GM12878 (cell line): ENCODE measurements around the gene PPAN. TPM values are rescaled to one million over a fixed set of nuclear protein-coding genes. Genes with fewer than 3 reads are reported as not detected.

Source experiments
- ATAC-seq: fragments of 200-7000 bp; cut with Tn5 transposase; 3 replicates; pipeline ENCODE4 v1.9.1; 2020; ENCODE audit warnings: mild to moderate bottlenecking, moderate library complexity
- BruUV-seq: library from RNA; stranded (reverse); fragments of 400-500 nt; replicated peaks from 2 replicates; lab custom pipeline; 2021; lab: Mats Ljungman, UMichigan
- CTCF ChIA-PET: fragments of 300-600 bp; sonication (Branson Sonifier 250); formaldehyde crosslinking; extraction: SDS; loops from one replicate; lab custom pipeline; 2021; ENCODE audit warnings: inconsistent platforms; lab: Yijun Ruan, JAX
- POLR2A ChIA-PET: fragments of 350-600 bp; formaldehyde crosslinking; extraction: SDS; loops from one replicate; lab custom pipeline; 2021; ENCODE audit warnings: inconsistent platforms; lab: Charles Lee
- RAD21 ChIA-PET: fragments of 300-600 bp; sonication (Branson Sonifier 250); formaldehyde crosslinking; loops from one replicate; lab custom pipeline; 2023; ENCODE audit warnings: antibody characterized with exemption; ENCODE audit not compliant: unreplicated experiment; lab: Charles Lee
- SMC1A ChIA-PET: fragments of 300-600 bp; sonication (Branson Sonifier 250); formaldehyde crosslinking; loops from one replicate; lab custom pipeline; 2023; ENCODE audit not compliant: unreplicated experiment, uncharacterized antibody; lab: Charles Lee
- DNase-seq: peaks from one replicate; pipeline ENCODE4 v3.0.0-alpha.2; 2011; ENCODE audit warnings: low read depth, low spot score
- FAIRE-seq: peaks from 3 replicates; lab custom pipeline; 2011; peaks lifted over from hg19 to GRCh38; lab: Jason Lieb, UNC
- H2AFZ ChIP-seq: 2 replicates; pipeline ENCODE4 v1.6.0; 2011; ENCODE audit warnings: low read depth, low read length, control low read depth; ENCODE audit not compliant: control insufficient read depth
- H3K27ac ChIP-seq: 2 replicates; pipeline ENCODE4 v1.5.1; 2011; ENCODE audit warnings: control low read depth; ENCODE audit not compliant: control insufficient read depth, insufficient read depth
- H3K27me3 ChIP-seq, 2 experiments: replicated peaks in 1 of 2; 2 replicates each; pipeline versions ENCODE4 v1.6.0 to v1.6.1; 2011; ENCODE audit warnings: low read length in 1 of 2; ENCODE audit not compliant: control insufficient read depth in 2 of 2, insufficient read depth in 2 of 2
- H3K36me3 ChIP-seq, 2 experiments: 2 replicates each; pipeline ENCODE4 v1.5.1; 2011; ENCODE audit warnings: low read length in 1 of 2; ENCODE audit not compliant: control insufficient read depth in 2 of 2, insufficient read depth in 2 of 2
- H3K4me1 ChIP-seq: 2 replicates; pipeline ENCODE4 v1.6.1; 2011; ENCODE audit warnings: mild to moderate bottlenecking, low read length, moderate library complexity, mixed read lengths; ENCODE audit not compliant: control insufficient read depth, insufficient read depth
- H3K4me2 ChIP-seq: 2 replicates; pipeline ENCODE4 v1.6.0; 2011; ENCODE audit warnings: control low read depth; ENCODE audit not compliant: control insufficient read depth, insufficient read depth
- H3K4me3 ChIP-seq: fragments of 200-600 bp; sonication (generic); 2 replicates; pipeline ENCODE4 v1.5.1; 2016
- H3K79me2 ChIP-seq: 2 replicates; pipeline ENCODE4 v1.6.0; 2011; ENCODE audit warnings: low read length; ENCODE audit not compliant: control insufficient read depth, insufficient read depth
- H3K9ac ChIP-seq: 2 replicates; pipeline ENCODE4 v1.8.0; 2011; ENCODE audit warnings: low read length, control low read depth, mixed read lengths; ENCODE audit not compliant: control insufficient read depth, insufficient read depth
- H3K9me3 ChIP-seq: replicated peaks from 3 replicates; pipeline ENCODE4 v1.5.1; 2011; ENCODE audit warnings: mild to moderate bottlenecking, low read length; ENCODE audit not compliant: control insufficient read depth, insufficient read depth
- H4K20me1 ChIP-seq: 2 replicates; pipeline ENCODE4 v1.6.0; 2011; ENCODE audit not compliant: control insufficient read depth, insufficient read depth
- ATF3 ChIP-seq: IDR thresholded peaks from 2 replicates; pipeline ENCODE4 v1.6.1; 2011; ENCODE audit warnings: low read depth, mild to moderate bottlenecking, low read length, moderate library complexity, borderline replicate concordance; ENCODE audit errors: extremely low read depth
- BMI1 ChIP-seq: fragments of 450-650 bp; IDR thresholded peaks from 2 replicates; pipeline ENCODE4 v1.6.1; 2016; ENCODE audit warnings: mild to moderate bottlenecking, moderate library complexity, borderline replicate concordance
- CBX3 ChIP-seq: fragments of 200-600 bp; sonication (generic); IDR thresholded peaks from 2 replicates; pipeline ENCODE4 v1.6.1; 2016; ENCODE audit warnings: low read depth, borderline replicate concordance
- E2F4 ChIP-seq: IDR thresholded peaks from 2 replicates; pipeline ENCODE4 v1.6.1; 2012; ENCODE audit warnings: low read depth, low read length, improper control_type of control experiment
- HDAC2 ChIP-seq: fragments of 200-600 bp; sonication (generic); IDR thresholded peaks from 2 replicates; pipeline ENCODE4 v1.6.1; 2017
- JUNB ChIP-seq: IDR thresholded peaks from 2 replicates; pipeline ENCODE4 v1.6.1; 2016; ENCODE audit warnings: antibody characterized with exemption, mild to moderate bottlenecking
- KDM1A ChIP-seq: fragments of 200-600 bp; sonication (generic); IDR thresholded peaks from 2 replicates; pipeline ENCODE4 v1.6.1; 2016; ENCODE audit warnings: borderline replicate concordance
- MTA3 ChIP-seq: IDR thresholded peaks from 2 replicates; pipeline ENCODE4 v1.6.1; 2012; ENCODE audit warnings: low read length, inconsistent platforms, borderline replicate concordance
- NKRF ChIP-seq: fragments of 450-650 bp; conservative IDR thresholded peaks from 2 replicates; pipeline ENCODE4 v1.6.1; 2017; ENCODE audit warnings: mild to moderate bottlenecking, moderate library complexity
- PAX5 ChIP-seq: IDR thresholded peaks from 2 replicates; pipeline ENCODE4 v1.6.1; 2011; ENCODE audit warnings: low read depth, low read length, borderline replicate concordance
- POU2F2 ChIP-seq: IDR thresholded peaks from 3 replicates; pipeline ENCODE4 v1.6.1; 2011; ENCODE audit warnings: low read depth, mild to moderate bottlenecking, low read length, borderline replicate concordance
- STAT1 ChIP-seq: fragments of 450-650 bp; conservative IDR thresholded peaks from 2 replicates; pipeline ENCODE4 v1.6.1; 2014; ENCODE audit warnings: antibody characterized with exemption, mild to moderate bottlenecking
- TCF3 ChIP-seq: IDR thresholded peaks from 2 replicates; pipeline ENCODE4 v1.6.1; 2012; ENCODE audit warnings: low read depth, mild to moderate bottlenecking, low read length, borderline replicate concordance; ENCODE audit not compliant: insufficient read depth
- YY1 ChIP-seq: IDR thresholded peaks from 2 replicates; pipeline ENCODE4 v1.6.1; 2011; ENCODE audit warnings: low read depth, mild to moderate bottlenecking, low read length
- ZBTB11 ChIP-seq: fragments of 450-650 bp; formaldehyde crosslinking; IDR thresholded peaks from 2 replicates; pipeline ENCODE4 v1.5.0; 2022; ENCODE audit warnings: mild to moderate bottlenecking, missing genetic modification characterization
- ZNF24 ChIP-seq: fragments of 450-650 bp; IDR thresholded peaks from 2 replicates; pipeline ENCODE4 v1.6.1; 2017; ENCODE audit warnings: antibody characterized with exemption, mild to moderate bottlenecking
- WGBS: methylation state at CpG from one replicate; pipeline ENCODE4 v1.1.6; 2016; ENCODE audit warnings: low lambda C conversion rate; ENCODE audit not compliant: insufficient replicate concordance, insufficient coverage; ENCODE audit errors: missing lambda C conversion rate; 5-methylcytosine and 5-hydroxymethylcytosine counted together
- in situ Hi-C: fragments of 300-500 bp; cut with MboI; formaldehyde crosslinking; loops from 9 replicates; pipeline ENCODE4 v1.14.3; 2018; ENCODE audit warnings: mixed read lengths
- intact Hi-C: fragments of 100-400 bp; cut with micrococcal nuclease; formaldehyde crosslinking; loops from one replicate; pipeline ENCODE4 v1.14.2; 2022; ENCODE audit not compliant: unreplicated experiment
- polyA plus RNA-seq, 11 experiments: library from polyadenylated mRNA; depleted of rRNA in 4 of 11; unstranded in 6 of 11; stranded (reverse) in 5 of 11; fragments of >200 nt; fragmentation: Nextera tagmentation in 4 of 11; fragmentation: Illumina TruSeq in 1 of 11; extraction: Ambion mirVana in 4 of 11; extraction: Trizol in 1 of 11; gene quantifications; 1 replicate in 1 of 11; 2 replicates in 10 of 11; pipeline versions ENCODE4 v1.2.1 to v1.2.3, GENCODE V29; 2011 to 2016; ENCODE audit warnings: inconsistent platforms in 2 of 11, missing spikeins in 2 of 11, low read depth in 1 of 11
- total RNA-seq, 4 experiments: library from RNA; depleted of rRNA in 3 of 4; stranded (reverse); fragments of >200 nt in 3 of 4; fragmentation: Illumina TruSeq in 1 of 4; extraction: Trizol in 1 of 4; gene quantifications; 2 replicates each; pipeline versions ENCODE4 v1.2.1 to v1.2.3, GENCODE V29; 2013 to 2021

Gene PPAN
- total and polyA plus RNA-seq, 10 of the 15 experiments (the other 5 are each of a cell fraction or from before 2014, with no cell fraction given) = 2.1 to 171 (median 108) TPM

GRCh38 chr19:10070730-10071446 is 35.3 kb upstream of the PPAN start:
- ChIA-PET SMC1A (no interaction called here), RAD21 (no interaction called here), POLR2A (no interaction called here), CTCF (no interaction called here)
- H3K36me3 ChIP-seq = no peaks in the 10 kb centered on the region
- DNase-seq (no peak), FAIRE-seq (no peak), ATAC-seq (no peak)
- WGBS = 46% methylated on average over 22 of the region's 22 CpGs
- no TSS peak for BruUV-seq
- H2AFZ ChIP-seq = no peak overlapping the region
- peaks cover 5% of the 10 kb centered on the region; the same call in 2 of the 3 replicates for H3K9me3 ChIP-seq
- intact Hi-C loops = no loop called here
- no peaks in the 10 kb centered on the region for H4K20me1 ChIP-seq
- no peak overlapping the region for H3K4me3 ChIP-seq
- H3K27me3 ChIP-seq = no peaks in the 10 kb centered on the region
- no peaks in the 10 kb centered on the region for H3K4me1 ChIP-seq
- no peak overlapping the region for H3K9ac ChIP-seq
- H3K27ac ChIP-seq = no peak overlapping the region
- in situ Hi-C loops = no loop called here
- H3K79me2 ChIP-seq = no peaks in the 10 kb centered on the region
- H3K4me2 ChIP-seq = no peak overlapping the region
- TF ChIP-seq NKRF (no peak), YY1 (no peak), ATF3 (no peak), HDAC2 (no peak), MTA3 (no peak), KDM1A (no peak), BMI1 (no peak), JUNB (no peak), POU2F2 (no peak), STAT1 (no peak), PAX5 (no peak), E2F4 (no peak), ZNF24 (no peak), TCF3 (no peak), CBX3 (no peak), ZBTB11 (no peak)
